ENCODE data around the gene ITIH2. TPM values are rescaled to one million over a fixed set of nuclear protein-coding genes. Genes with fewer than 3 reads are reported as not detected.

ITIH2 gene
- total and polyA plus RNA-seq, 12 donors, result not detected

- no peak for TF ChIP-seq CTCF (IDR thresholded peaks at IDR 0.05)
- Histone ChIP-seq H3K27me3 (no peaks in the 10 kb centered on the region), H3K4me3 (no peak overlapping the region), H3K27ac (no peak overlapping the region), H3K36me3 (no peaks in the 10 kb centered on the region), H3K9me3 (peaks cover 0 to 19% (median 3%) of the 10 kb centered on the region in 11 donors), H3K4me1 (peaks cover 0 to 11% (median 0%) of the 10 kb centered on the region in 9 donors)
- peak; percentile 25 to 53 for DNase-seq
- ATAC-seq, result peak; percentile 67 to 93 (median 83)
- intact Hi-C loops (cut with DNase I), result no loop called here
- WGBS, 2 donors, result 33 to 62% methylated on average over 3 of the region's 3 CpGs
Measured at GRCh38 chr10:7696545-7696944, 6.6 kb upstream of the ITIH2 start.

- Histone ChIP-seq H3K4me3 (no peak overlapping the region), H3K4me1 (peaks cover 0 to 11% (median 0%) of the 10 kb centered on the region in 9 donors), H3K9me3 (peaks cover 0 to 12% (median under 1%) of the 10 kb centered on the region in 11 donors), H3K27ac (no peak overlapping the region), H3K27me3 (peaks cover 0 to 3% (median 0%) of the 10 kb centered on the region in 7 donors), H3K36me3 (no peaks in the 10 kb centered on the region)
- ATAC-seq, result peak in 1 of 8 donors; percentile 42
- 50 to 51% methylated on average over 8 of the region's 8 CpGs for WGBS, 2 donors
- intact Hi-C loops (cut with DNase I), result no loop called here
- no peak for TF ChIP-seq CTCF (IDR thresholded peaks at IDR 0.05)
- no peak for DNase-seq
Measured at GRCh38 chr10:7697426-7697825, 5.7 kb upstream of the ITIH2 start.

GRCh38 chr10:7700577-7701125, 2.5 kb upstream of the ITIH2 start:
- ATAC-seq (no peak), DNase-seq (no peak)
- no peak overlapping the region for H3K4me3 ChIP-seq
- H3K27me3 ChIP-seq, result peaks cover 0 to 24% (median 8%) of the 10 kb centered on the region in 7 donors
- no peak for TF ChIP-seq CTCF (IDR thresholded peaks at IDR 0.05)
- peaks cover 0 to 11% (median 0%) of the 10 kb centered on the region in 9 donors for H3K4me1 ChIP-seq
- no peak overlapping the region for H3K27ac ChIP-seq
- H3K9me3 ChIP-seq, result no peaks in the 10 kb centered on the region
- intact Hi-C loops (cut with DNase I), result no loop called here
- H3K36me3 ChIP-seq, result no peaks in the 10 kb centered on the region
- 75 to 78% methylated on average over 2 of the region's 2 CpGs for WGBS, 2 donors

- intact Hi-C loops (cut with DNase I), result no loop called here
- 91 to 94% methylated on average over 8 of the region's 8 CpGs for WGBS, 2 donors
- Histone ChIP-seq H3K27me3 (peaks cover 0 to 25% (median 8%) of the 10 kb centered on the region in 7 donors), H3K9me3 (no peaks in the 10 kb centered on the region), H3K4me1 (peaks cover 0 to 8% (median 0%) of the 10 kb centered on the region in 9 donors), H3K4me3 (no peak overlapping the region), H3K36me3 (no peaks in the 10 kb centered on the region), H3K27ac (no peak overlapping the region)
- no peak for TF ChIP-seq CTCF (IDR thresholded peaks at IDR 0.05)
- no peak for DNase-seq
- ATAC-seq, result no peak
Measured at GRCh38 chr10:7701158-7701742, 1.9 kb upstream of the ITIH2 start.
